H9 (cell line): ENCODE data around the gene ESPNL. TPM values are rescaled to one million over a fixed set of nuclear protein-coding genes. Genes with fewer than 3 reads are reported as not detected.

Experiments
- DNase-seq: peaks from one replicate; pipeline ENCODE4 v3.0.0-alpha.2; 2017
- H2AFZ ChIP-seq: one replicate; pipeline ENCODE4 v1.6.1; 2013; ENCODE audit warnings: mild to moderate bottlenecking, low read length, control low read depth, moderate library complexity
- H2AK5ac ChIP-seq: 2 replicates; pipeline ENCODE4 v1.6.1; 2013; ENCODE audit warnings: low read length, control low read depth, mixed read lengths; ENCODE audit not compliant: insufficient read length
- H2BK120ac ChIP-seq: one replicate; pipeline ENCODE4 v1.6.1; 2013; ENCODE audit warnings: low read depth, mild to moderate bottlenecking, low read length, control low read depth, inconsistent platforms; ENCODE audit not compliant: poor library complexity, severe bottlenecking
- H2BK12ac ChIP-seq: 2 replicates; pipeline ENCODE4 v1.6.1; 2013; ENCODE audit warnings: low read length, control low read depth, mixed read lengths, low read depth; ENCODE audit not compliant: insufficient read length
- H2BK15ac ChIP-seq: 2 replicates; pipeline ENCODE4 v1.6.1; 2013; ENCODE audit warnings: low read depth, low read length, control low read depth
- H2BK20ac ChIP-seq: one replicate; pipeline ENCODE4 v1.6.1; 2013; ENCODE audit warnings: low read depth, mild to moderate bottlenecking, low read length, control low read depth, inconsistent platforms; ENCODE audit not compliant: poor library complexity, severe bottlenecking
- H2BK5ac ChIP-seq: 2 replicates; pipeline ENCODE4 v1.6.1; 2013; ENCODE audit warnings: low read length, control low read depth, mixed read lengths; ENCODE audit not compliant: insufficient read length
- H3K14ac ChIP-seq: 2 replicates; pipeline ENCODE4 v1.6.1; 2013; ENCODE audit warnings: low read length, control low read depth; ENCODE audit not compliant: insufficient read depth
- H3K18ac ChIP-seq: 2 replicates; pipeline ENCODE4 v1.6.1; 2013; ENCODE audit warnings: low read depth, mild to moderate bottlenecking, mixed read lengths, low read length, control low read depth; ENCODE audit not compliant: insufficient read length
- H3K23ac ChIP-seq: 2 replicates; pipeline ENCODE4 v1.6.1; 2013; ENCODE audit warnings: low read length, control low read depth, mixed read lengths, low read depth; ENCODE audit not compliant: insufficient read length
- H3K23me2 ChIP-seq: 2 replicates; pipeline ENCODE4 v1.6.1; 2013; ENCODE audit warnings: low read depth, mild to moderate bottlenecking, mixed read lengths, low read length, control low read depth; ENCODE audit not compliant: insufficient read length, poor library complexity, severe bottlenecking
- H3K27ac ChIP-seq: 2 replicates; pipeline ENCODE4 v1.5.1; 2013; ENCODE audit warnings: low read length, control low read depth, mixed read lengths, low read depth; ENCODE audit not compliant: insufficient read length
- H3K27me3 ChIP-seq: 2 replicates; pipeline ENCODE4 v1.6.1; 2013; ENCODE audit warnings: low read length, control low read depth, inconsistent platforms; ENCODE audit not compliant: insufficient read depth
- H3K4ac ChIP-seq: 2 replicates; pipeline ENCODE4 v1.6.1; 2013; ENCODE audit warnings: low read depth, mild to moderate bottlenecking, control low read depth, inconsistent platforms, low read length, moderate library complexity
- H3K4me1 ChIP-seq: 2 replicates; pipeline ENCODE4 v1.6.1; 2013; ENCODE audit warnings: low read length, control low read depth, inconsistent platforms; ENCODE audit not compliant: insufficient read depth
- H3K4me2 ChIP-seq: 2 replicates; pipeline ENCODE4 v1.6.1; 2013; ENCODE audit warnings: low read length, control low read depth, mixed read lengths; ENCODE audit not compliant: insufficient read length, insufficient read depth
- H3K56ac ChIP-seq: 2 replicates; pipeline ENCODE4 v1.6.1; 2013; ENCODE audit warnings: low read depth, mild to moderate bottlenecking, mixed read lengths, low read length, control low read depth; ENCODE audit not compliant: insufficient read length
- H3K79me1 ChIP-seq: 2 replicates; pipeline ENCODE4 v1.6.1; 2013; ENCODE audit warnings: low read depth, mild to moderate bottlenecking, moderate library complexity, low read length, control low read depth, inconsistent platforms; ENCODE audit not compliant: insufficient read depth, poor library complexity, severe bottlenecking
- H3K79me2 ChIP-seq: 2 replicates; pipeline ENCODE4 v1.6.1; 2013; ENCODE audit warnings: low read length, control low read depth, inconsistent platforms; ENCODE audit not compliant: insufficient read depth
- H3K9ac ChIP-seq: 2 replicates; pipeline ENCODE4 v1.6.1; 2013; ENCODE audit warnings: low read length, control low read depth, mixed read lengths; ENCODE audit not compliant: insufficient read length; ENCODE audit errors: extremely low read depth
- H3K9me3 ChIP-seq: one replicate; pipeline ENCODE4 v1.6.1; 2013; ENCODE audit warnings: low read depth, low read length, inconsistent platforms; ENCODE audit not compliant: control insufficient read depth
- H3T11ph ChIP-seq: one replicate; pipeline ENCODE4 v1.6.1; 2013; ENCODE audit warnings: mild to moderate bottlenecking, low read length, control low read depth, inconsistent platforms
- H4K20me1 ChIP-seq: one replicate; pipeline ENCODE4 v1.6.1; 2013; ENCODE audit not compliant: control insufficient read depth, insufficient read length, insufficient read depth
- H4K5ac ChIP-seq: 2 replicates; pipeline ENCODE4 v1.6.1; 2013; ENCODE audit warnings: low read depth, mild to moderate bottlenecking, mixed read lengths, low read length, control low read depth; ENCODE audit not compliant: insufficient read length
- H4K8ac ChIP-seq: replicated peaks from 2 replicates; pipeline ENCODE4 v1.6.1; 2013; ENCODE audit warnings: low read length, control low read depth, mixed read lengths, low read depth; ENCODE audit not compliant: insufficient read length
- H4K91ac ChIP-seq: 2 replicates; pipeline ENCODE4 v1.6.1; 2013; ENCODE audit warnings: low read depth, mild to moderate bottlenecking, moderate library complexity, mixed read lengths, low read length, control low read depth; ENCODE audit not compliant: insufficient read length
- H3K27ac Mint-ChIP-seq, 3 experiments: 2 replicates in 2 of 3; 3 replicates in 1 of 3; pipeline ENCODE4 v1.8.0; 2020 to 2021; ENCODE audit warnings: mixed read lengths in 3 of 3, mild to moderate bottlenecking in 1 of 3, moderate library complexity in 1 of 3
- H3K27me3 Mint-ChIP-seq: 2 replicates; pipeline ENCODE4 v1.8.0; 2021; ENCODE audit warnings: low read depth, mild to moderate bottlenecking, moderate library complexity, mixed read lengths
- H3K36me3 Mint-ChIP-seq, 3 experiments: 2 replicates in 2 of 3; 3 replicates in 1 of 3; pipeline ENCODE4 v1.8.0; 2020 to 2021; ENCODE audit warnings: low read depth in 3 of 3, mixed read lengths in 3 of 3; ENCODE audit not compliant: insufficient read depth in 1 of 3
- H3K4me1 Mint-ChIP-seq, 2 experiments: 2 replicates each; pipeline ENCODE4 v1.8.0; 2020; ENCODE audit warnings: mixed read lengths in 2 of 2
- H3K4me3 Mint-ChIP-seq, 2 experiments: 2 replicates in 1 of 2; 3 replicates in 1 of 2; pipeline ENCODE4 v1.8.0; 2020 to 2021; ENCODE audit warnings: mild to moderate bottlenecking in 2 of 2, mixed read lengths in 2 of 2, moderate library complexity in 1 of 2
- H3K9me3 Mint-ChIP-seq, 2 experiments: 2 replicates in 1 of 2; 3 replicates in 1 of 2; pipeline ENCODE4 v1.8.0; 2020; ENCODE audit warnings: mild to moderate bottlenecking in 2 of 2, mixed read lengths in 2 of 2, moderate library complexity in 1 of 2
- WGBS: extraction: QIAGEN DNeasy Blood & Tissue Kit; methylation state at CpG from one replicate; pipeline ENCODE4 v1.1.7; 2013; ENCODE audit warnings: missing lambda C conversion rate, low lambda C conversion rate, mixed read lengths; ENCODE audit not compliant: insufficient read length; ENCODE audit errors: extremely low coverage; 5-methylcytosine and 5-hydroxymethylcytosine counted together
- total RNA-seq: library from RNA; stranded (reverse); gene quantifications from 2 replicates; pipeline ENCODE4 v1.2.1, GENCODE V29; 2021
- TF ChIP-seq, protein P1 (sequence below): fragments of 200-600 bp; sonication (generic); conservative IDR thresholded peaks from 3 replicates; pipeline ENCODE4 v1.8.0; 2021; ENCODE audit warnings: antibody characterized with exemption, mild to moderate bottlenecking

Gene ESPNL
- total RNA-seq, 1 experiment from 2014 or later = 0.17 TPM

DNA sequence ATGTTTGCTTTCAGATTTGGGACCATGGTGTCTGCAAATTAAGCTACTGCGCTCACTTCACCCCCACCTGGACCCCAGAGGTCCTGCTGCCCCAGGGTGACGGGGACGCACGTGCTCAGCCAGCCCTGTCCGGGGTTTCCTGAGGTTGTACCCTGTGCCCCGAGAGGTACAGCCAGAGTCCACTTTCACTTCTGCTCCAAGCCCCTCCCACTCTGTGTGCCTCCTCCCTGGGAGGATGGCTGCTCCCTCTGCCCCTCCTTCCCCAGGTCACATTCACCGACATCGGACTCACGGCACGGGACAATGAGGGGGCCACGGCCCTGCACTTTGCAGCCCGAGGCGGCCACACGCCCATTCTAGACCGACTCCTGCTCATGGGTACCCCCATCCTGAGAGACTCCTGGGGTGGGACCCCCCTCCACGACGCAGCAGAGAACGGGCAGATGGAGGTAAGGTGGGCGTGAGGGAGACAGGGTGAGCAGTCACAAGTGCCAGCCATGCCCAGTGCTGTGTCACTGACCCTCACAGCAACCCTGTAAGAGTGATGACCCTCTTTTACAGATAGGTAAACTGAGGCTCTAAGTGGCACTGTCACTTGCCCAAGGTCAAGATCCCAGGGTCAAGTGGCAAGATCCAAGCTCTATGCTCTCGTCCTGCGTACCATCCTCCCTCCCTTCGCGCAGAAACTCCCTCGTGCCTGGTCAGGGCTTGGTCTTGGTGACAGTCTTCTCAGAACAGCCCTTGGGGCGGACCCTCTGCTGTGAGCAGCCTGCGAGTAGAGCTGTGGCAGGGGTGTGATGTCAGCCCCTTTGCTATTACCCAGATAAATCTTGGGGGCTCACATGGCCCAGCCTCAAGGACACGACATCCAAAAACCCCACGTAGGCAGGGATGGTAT lies 7.6 kb downstream of the ESPNL start:
- peak overlapping the region in 1 of 3 experiments; percentile 91; a peak in 1 of 7 replicates for H3K27ac Mint-ChIP-seq
- H4K8ac ChIP-seq = no peak overlapping the region
- H3K9ac ChIP-seq = no peak overlapping the region
- H2BK12ac ChIP-seq = no peak overlapping the region
- no peaks in the 10 kb centered on the region for H4K20me1 ChIP-seq
- H2AK5ac ChIP-seq = no peak overlapping the region
- no peak overlapping the region for H2BK20ac ChIP-seq
- peaks cover 0 to 3% (median 0%) of the 10 kb centered on the region in 3 experiments; a peak in 2 of 7 replicates for H3K36me3 Mint-ChIP-seq
- H2BK15ac ChIP-seq = no peak overlapping the region
- H3K14ac ChIP-seq = no peak overlapping the region
- no peak overlapping the region for H3K56ac ChIP-seq
- no peaks in the 10 kb centered on the region for H3K23me2 ChIP-seq
- TF ChIP-seq, protein P1, sequence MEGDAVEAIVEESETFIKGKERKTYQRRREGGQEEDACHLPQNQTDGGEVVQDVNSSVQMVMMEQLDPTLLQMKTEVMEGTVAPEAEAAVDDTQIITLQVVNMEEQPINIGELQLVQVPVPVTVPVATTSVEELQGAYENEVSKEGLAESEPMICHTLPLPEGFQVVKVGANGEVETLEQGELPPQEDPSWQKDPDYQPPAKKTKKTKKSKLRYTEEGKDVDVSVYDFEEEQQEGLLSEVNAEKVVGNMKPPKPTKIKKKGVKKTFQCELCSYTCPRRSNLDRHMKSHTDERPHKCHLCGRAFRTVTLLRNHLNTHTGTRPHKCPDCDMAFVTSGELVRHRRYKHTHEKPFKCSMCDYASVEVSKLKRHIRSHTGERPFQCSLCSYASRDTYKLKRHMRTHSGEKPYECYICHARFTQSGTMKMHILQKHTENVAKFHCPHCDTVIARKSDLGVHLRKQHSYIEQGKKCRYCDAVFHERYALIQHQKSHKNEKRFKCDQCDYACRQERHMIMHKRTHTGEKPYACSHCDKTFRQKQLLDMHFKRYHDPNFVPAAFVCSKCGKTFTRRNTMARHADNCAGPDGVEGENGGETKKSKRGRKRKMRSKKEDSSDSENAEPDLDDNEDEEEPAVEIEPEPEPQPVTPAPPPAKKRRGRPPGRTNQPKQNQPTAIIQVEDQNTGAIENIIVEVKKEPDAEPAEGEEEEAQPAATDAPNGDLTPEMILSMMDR = no peak
- no peak overlapping the region for H3K18ac ChIP-seq
- no peaks in the 10 kb centered on the region for H3K79me1 ChIP-seq
- no peaks in the 10 kb centered on the region; the same call in none of the 2 replicates for H3K27me3 Mint-ChIP-seq
- H2AFZ ChIP-seq = no peak overlapping the region
- H4K5ac ChIP-seq = no peak overlapping the region
- no peaks in the 10 kb centered on the region for H3K27me3 ChIP-seq
- no peaks in the 10 kb centered on the region for H3K9me3 ChIP-seq
- no peak overlapping the region for H3K4me2 ChIP-seq
- no peak overlapping the region for H3T11ph ChIP-seq
- H2BK5ac ChIP-seq = no peak overlapping the region
- no peak overlapping the region for H2BK120ac ChIP-seq
- H3K4me3 Mint-ChIP-seq = no peak overlapping the region
- no peak overlapping the region for H4K91ac ChIP-seq
- no peak overlapping the region for H3K27ac ChIP-seq
- peaks cover 19 to 26% of the 10 kb centered on the region in 2 experiments for H3K4me1 Mint-ChIP-seq
- peaks cover 7 to 8% of the 10 kb centered on the region in 2 experiments for H3K9me3 Mint-ChIP-seq
- DNase-seq = peak; percentile 44
- no peak overlapping the region for H3K23ac ChIP-seq
- no CpG with 5 or more reads among the region's 28 CpGs for WGBS
- no peak overlapping the region for H3K4ac ChIP-seq
- H3K4me1 ChIP-seq = no peaks in the 10 kb centered on the region; the same call in 1 of the 2 replicates
- no peaks in the 10 kb centered on the region for H3K79me2 ChIP-seq
